ENCODE data around the gene SLCO4A1.

DNA sequence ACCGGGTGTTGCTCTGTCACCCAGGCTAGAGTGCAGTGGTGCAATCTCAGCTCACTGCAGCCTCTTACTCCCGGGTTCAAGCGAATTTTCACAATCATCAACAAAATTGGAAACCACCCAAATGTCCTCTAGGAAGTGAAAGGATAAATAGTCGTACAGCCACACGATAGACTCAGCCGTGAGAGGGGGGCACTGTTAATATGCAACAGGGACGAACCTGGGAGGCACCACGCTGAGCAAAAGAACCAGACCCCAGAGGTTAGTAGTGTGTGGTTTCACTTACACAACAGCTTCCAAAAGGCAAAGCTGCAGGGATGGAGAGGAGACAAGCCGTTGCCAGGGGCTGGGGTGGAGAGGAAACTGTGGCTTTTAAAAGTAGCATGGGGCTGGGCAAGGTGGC lies 36.2 kb downstream of the SLCO4A1 start:
- TF ChIP-seq, protein P1, sequence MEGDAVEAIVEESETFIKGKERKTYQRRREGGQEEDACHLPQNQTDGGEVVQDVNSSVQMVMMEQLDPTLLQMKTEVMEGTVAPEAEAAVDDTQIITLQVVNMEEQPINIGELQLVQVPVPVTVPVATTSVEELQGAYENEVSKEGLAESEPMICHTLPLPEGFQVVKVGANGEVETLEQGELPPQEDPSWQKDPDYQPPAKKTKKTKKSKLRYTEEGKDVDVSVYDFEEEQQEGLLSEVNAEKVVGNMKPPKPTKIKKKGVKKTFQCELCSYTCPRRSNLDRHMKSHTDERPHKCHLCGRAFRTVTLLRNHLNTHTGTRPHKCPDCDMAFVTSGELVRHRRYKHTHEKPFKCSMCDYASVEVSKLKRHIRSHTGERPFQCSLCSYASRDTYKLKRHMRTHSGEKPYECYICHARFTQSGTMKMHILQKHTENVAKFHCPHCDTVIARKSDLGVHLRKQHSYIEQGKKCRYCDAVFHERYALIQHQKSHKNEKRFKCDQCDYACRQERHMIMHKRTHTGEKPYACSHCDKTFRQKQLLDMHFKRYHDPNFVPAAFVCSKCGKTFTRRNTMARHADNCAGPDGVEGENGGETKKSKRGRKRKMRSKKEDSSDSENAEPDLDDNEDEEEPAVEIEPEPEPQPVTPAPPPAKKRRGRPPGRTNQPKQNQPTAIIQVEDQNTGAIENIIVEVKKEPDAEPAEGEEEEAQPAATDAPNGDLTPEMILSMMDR (IDR thresholded peaks at IDR 0.05) = no peak
- no peak for TF ChIP-seq POLR2A (IDR thresholded peaks at IDR 0.05)
